ENCODE results near the gene CEP72.
"Not testable (repeated sequence)": the region's sequence is repeated elsewhere in the genome, so short reads cannot be mapped to it uniquely, and the experiment has no call there.

The CEP72 gene

GRCh38 chr5:673831-674629, 61.9 kb downstream of the CEP72 start:
- no peak for DNase-seq

DNA sequence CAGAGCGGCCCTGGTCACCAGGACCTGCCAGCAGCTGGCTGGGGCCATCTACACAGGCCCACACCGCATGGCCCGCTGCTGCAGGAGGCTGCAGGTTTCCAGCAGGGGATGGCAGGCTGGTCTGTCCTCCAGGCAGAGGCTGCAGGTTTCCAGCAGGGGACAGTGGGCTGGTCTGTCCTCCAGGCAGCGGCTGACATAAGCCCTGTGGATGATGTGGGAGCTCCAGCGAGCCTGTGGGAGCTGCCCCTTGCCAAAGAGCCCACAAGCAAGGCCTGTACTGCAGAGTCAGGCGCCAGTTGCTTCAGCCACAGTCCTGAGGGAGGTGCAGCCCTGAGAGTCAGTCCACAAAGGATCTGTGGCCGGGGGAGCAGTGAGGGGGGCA, 62.5 kb downstream of the CEP72 start:
- DNase-seq = no peak

DNA sequence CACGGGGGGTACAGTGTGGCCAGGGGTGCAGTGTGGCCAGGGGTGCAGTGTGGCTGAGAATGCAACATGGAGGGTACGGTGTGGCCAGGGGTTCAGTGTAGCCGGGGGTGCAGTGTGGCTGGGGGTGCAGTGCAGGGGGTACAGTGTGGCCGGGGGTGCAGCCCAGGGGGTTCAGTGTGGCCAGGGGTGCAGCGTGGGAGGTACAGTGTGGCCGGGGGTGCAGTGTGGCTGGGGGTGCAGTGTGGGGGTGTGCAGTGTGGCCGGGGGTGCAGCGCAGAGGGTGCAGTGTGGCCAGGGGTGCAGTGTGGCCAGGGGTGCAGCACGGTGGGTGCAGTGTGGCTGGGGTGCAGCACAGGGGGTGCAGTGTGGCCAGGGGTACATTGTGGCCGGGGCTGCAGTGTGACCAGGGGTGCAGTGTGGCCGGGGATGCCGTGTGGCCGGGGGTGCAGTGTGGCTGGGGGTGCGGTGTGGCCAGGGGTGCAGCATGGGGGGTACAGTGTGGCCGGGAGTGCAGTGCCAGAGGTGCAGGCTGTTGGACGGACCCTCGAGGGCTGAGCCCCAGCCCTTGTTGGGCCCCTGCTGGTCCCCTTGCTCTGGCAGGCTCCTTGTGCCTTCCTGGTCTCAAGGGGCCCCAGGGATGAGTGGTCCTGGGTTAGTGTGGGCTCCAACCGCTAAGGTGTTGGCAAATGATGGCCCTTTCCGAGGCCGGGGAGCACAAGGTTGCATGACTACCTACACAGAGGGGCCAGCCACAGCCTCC, 63.2 kb downstream of the CEP72 start:
- DNase-seq = no peak

GRCh38 chr5:675871-676698, 63.9 kb downstream of the CEP72 start:
- DNase-seq = no peak

GRCh38 chr5:676699-677076, 64.5 kb downstream of the CEP72 start:
- DNase-seq = no peak

DNA sequence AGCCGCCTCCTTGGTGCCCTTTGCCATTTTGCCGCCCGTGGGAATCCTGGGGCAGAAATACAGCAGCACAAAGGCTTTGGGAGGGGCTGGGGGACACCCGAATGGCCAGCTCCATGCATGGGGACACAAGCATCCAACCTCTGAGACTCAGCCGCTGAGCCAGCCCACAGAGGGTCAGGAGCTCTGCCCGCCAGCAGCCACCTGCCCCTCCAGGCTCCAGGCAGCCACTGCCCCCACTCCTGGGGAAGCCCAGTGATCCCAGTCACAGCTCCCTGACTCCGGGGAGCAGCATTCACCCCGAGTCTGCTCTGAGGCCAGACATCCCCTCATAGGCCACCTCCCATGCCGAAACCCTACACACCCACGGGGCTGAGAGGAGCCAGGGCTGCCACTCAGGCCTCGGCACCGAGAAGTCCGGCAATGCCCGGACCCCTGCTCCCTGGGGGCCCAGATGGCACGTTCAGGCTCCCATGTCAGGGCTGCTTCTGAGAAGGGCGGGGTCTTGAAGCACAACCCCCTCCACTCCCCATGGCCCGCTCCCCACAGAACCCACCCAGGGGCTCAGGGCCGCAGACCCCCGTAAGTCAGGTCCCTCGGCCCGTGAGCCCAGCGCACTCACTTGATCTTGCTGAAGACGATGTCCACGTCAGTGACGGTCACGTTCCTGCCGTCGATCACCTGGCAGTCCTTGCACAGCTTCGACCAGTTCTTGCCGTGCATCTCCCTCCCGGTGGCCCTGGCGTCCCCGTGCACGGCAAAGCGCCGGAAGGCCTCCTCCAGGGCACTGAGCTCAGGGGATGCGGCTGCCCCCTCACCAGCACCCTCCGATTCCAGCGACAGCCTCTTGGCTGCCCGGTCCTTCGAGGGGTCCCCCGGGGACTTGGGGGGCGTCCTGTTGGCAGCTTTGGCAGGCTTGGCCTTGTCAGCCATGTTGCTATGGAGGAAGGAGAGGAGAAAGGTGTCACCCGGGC, 65.3 kb downstream of the CEP72 start:
- no peak for DNase-seq

DNA sequence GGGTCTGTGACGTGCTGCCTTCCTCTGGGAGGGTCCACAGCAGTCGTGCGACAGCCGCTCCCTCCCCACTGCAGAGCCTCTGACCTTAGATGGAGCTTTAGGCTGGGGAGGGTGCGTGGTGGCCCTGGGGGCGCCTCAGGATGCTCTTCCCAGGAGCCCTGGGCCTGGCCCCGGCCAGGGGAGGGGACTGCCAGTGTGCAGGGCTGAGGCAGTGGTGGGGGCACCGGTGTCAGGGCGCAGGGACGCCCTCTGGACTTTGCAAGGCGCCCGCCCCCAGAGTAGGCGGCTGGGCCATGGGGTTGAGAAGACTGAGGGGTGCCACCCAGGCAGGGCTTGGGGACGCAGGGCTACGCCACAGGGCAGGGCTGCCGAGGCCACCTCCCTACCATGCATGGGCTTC, 66.4 kb downstream of the CEP72 start:
- DNase-seq = not testable (repeated sequence)

DNA sequence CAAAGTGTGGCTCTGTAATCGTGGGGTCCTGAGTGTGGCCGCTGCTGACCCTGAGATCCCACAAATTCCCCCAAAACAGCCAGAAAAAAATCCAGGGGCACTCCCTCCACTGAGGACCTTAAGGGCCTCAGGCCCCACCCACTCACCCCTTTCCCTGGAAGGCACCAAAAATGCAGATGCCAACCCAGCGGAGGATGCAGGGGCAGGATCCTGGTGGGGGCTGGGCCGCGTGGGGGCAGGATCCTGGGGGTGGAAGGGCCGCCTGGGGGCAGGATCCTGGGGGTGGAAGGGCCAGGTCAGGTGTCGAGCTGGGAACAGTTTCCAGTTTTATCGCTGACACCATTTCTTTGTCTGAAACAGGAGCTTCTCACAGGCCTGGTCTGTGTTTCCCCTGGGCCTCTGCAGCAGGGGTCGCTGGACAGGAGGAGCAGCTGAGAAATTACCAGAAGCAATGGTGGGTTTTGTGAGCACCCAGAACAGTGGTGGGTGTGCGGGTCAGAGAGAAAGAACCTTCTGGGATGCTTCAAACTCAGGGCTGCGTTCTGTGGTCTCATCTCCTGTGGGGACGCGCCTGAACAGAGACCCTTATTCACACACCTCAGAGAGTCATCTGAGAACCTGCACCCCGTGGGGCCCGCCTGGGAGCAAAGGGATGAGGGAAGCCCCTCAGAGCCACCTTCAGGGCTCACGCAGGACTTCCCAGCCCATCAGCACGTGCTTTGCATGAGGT, 67.2 kb downstream of the CEP72 start:
- DNase-seq = not testable (repeated sequence)

GRCh38 chr5:680118-680795, 68.1 kb downstream of the CEP72 start:
- not testable (repeated sequence) for DNase-seq

- DNase-seq = not testable (repeated sequence)
Observed at GRCh38 chr5:680836-681235, 68.7 kb downstream of the CEP72 start.

- DNase-seq = not testable (repeated sequence)
Observed at GRCh38 chr5:681317-682191, 69.4 kb downstream of the CEP72 start.

DNA sequence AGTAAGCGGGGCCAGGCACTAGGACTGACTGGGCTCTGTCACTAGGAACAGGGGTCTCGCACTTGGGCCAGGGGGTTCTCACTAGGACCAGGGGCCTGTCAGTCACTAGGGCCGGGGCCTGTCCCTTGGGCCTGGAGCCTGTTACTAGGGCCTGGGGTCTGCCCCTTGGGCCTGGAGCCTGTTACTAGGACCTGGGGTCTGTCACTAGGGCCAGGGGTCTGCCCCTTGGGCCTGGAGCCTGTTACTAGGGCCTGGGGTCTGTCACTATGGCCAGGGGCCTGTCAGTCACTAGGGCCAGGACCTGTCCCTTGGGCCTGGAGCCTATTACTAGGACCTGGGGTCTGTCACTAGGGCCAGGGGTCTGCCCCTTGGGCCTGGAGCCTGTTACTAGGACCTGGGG, 70.1 kb downstream of the CEP72 start:
- not testable (repeated sequence) for DNase-seq

DNA sequence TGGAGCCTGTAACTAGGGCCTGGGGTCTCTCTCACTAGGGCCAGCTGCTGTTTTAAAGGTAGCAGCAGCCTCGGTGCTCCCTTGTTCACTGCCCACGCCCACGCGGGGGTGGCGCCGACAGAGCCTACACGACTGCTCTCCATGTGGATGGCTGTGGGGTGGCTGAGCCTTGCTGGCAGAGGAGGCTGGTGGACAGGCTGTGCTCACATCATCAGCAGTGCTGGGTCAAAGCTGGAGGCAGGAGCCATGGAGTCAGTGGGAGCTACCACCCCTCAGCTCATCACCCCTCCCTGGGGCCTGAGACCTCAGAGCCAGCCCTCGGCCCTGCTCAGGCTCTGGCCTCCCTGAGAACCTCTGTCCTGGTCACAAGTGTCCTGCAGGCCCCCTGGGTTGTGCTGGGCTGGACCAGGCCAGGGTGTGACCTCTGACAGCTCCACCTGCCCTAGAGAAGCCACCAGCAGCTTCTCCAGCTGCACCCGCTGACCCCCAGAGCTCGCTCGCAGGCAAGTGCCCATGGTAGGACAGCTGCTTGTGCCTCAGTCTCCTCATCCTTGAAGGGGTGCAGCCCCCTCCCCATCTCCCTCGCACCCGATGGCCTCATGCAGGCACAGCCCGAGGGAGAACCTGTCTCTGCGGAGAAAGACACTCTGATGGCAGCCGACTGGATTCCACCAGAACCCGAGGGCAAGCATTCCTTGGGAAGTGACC, 70.7 kb downstream of the CEP72 start:
- DNase-seq = not testable (repeated sequence)

GRCh38 chr5:683551-684481, 71.7 kb downstream of the CEP72 start:
- DNase-seq = no peak

DNA sequence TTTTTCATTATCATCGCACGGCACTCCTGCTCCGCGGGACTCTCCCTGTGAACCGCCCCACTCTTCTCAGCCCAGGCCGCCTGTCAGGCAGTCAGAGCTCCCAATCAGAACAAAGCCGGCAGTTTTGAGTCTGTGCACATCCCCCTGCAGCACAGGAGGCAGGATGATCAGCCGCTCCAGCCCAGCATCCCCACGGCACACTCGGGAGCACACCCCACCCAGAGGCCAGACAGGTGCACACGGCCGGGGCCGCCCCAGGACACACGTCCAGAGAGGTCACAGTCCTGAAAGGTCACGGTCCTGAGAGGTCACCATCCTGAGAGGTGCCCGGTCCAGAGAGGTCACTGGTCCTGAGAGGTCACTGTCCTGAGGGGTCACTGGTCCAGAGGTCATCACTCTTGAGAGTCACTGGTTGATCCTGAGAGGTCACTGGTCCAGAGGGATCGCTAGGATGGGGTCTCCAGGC, 72.6 kb downstream of the CEP72 start:
- DNase-seq = no peak

DNA sequence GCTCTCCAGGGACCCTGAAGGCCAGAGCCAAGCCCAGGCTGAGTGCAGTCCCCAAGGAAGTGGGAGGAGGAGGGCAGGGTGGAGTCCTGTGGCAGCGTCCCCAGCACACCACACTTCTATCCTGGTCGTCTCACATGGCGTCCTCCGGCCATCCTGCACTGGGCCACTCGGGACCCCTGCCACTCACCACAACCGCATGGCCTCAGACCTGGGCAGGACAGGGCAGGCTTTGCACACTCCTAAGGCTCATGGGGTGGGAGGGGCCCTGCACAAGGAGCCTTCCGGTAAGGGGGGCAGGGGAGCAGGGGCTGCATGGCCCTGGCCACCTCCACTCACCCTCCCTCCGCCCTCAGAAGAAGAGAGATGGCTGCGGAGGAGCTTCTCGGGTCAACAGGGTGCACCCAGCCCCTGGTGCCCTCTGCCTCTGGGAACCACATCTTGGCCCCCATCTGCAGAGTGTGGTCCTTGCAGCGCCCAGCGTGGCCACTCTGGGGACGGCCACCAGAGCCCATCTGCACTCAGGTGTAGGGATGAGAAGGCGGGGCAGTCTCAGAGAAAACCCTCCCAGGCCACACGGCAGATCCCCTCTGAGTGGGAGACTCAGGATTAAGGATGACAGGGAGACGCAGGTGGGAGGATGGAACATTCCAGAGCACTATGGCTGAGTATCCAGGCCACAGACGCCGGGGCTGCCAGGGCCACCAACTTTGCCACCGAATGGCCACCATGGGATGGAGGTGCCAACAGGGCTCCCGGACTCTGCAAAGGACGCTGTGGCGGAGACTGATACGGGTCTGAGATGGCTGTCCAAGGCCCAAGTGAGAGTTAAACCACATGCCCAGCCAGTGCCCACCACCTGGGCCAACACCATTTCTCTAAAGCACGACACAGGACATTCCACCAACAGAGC, 73.4 kb downstream of the CEP72 start:
- DNase-seq = no peak

GRCh38 chr5:686172-686523, 74.0 kb downstream of the CEP72 start:
- DNase-seq = not testable (repeated sequence)
